ENCODE data around the gene DDX59.

DDX59 gene

GRCh38 chr1:200692316-200692715, 22.6 kb upstream of the DDX59 start:
- Histone ChIP-seq H3K9me3 (ENCODE audit: insufficient read depth, low read depth, low read length) (no peaks in the 10 kb centered on the region), H3K36me3 (ENCODE audit: insufficient read depth, low read depth, low read length) (no peaks in the 10 kb centered on the region), H3K27me3 (ENCODE audit: insufficient read depth, low read length) (no peaks in the 10 kb centered on the region), H3K4me1 (ENCODE audit: insufficient read depth, low read length) (no peaks in the 10 kb centered on the region), H3K9ac (ENCODE audit: low read depth, low read length) (no peak overlapping the region), H3K4me3 (ENCODE audit: low read length) (no peak overlapping the region), H3K27ac (ENCODE audit: low read length) (no peak overlapping the region)

GRCh38 chr1:200686620-200687019, 16.9 kb upstream of the DDX59 start:
- Histone ChIP-seq H3K27ac (ENCODE audit: low read length) (no peak overlapping the region), H3K4me3 (ENCODE audit: low read length) (no peak overlapping the region), H3K27me3 (ENCODE audit: insufficient read depth, low read length) (no peaks in the 10 kb centered on the region), H3K36me3 (ENCODE audit: insufficient read depth, low read depth, low read length) (no peaks in the 10 kb centered on the region), H3K9me3 (ENCODE audit: insufficient read depth, low read depth, low read length) (no peaks in the 10 kb centered on the region), H3K9ac (ENCODE audit: low read depth, low read length) (no peak overlapping the region), H3K4me1 (ENCODE audit: insufficient read depth, low read length) (no peaks in the 10 kb centered on the region)

GRCh38 chr1:200684015-200684414, 14.3 kb upstream of the DDX59 start:
- Histone ChIP-seq H3K4me3 (ENCODE audit: low read length) (no peak overlapping the region), H3K9ac (ENCODE audit: low read depth, low read length) (no peak overlapping the region), H3K27ac (ENCODE audit: low read length) (no peak overlapping the region), H3K9me3 (ENCODE audit: insufficient read depth, low read depth, low read length) (no peaks in the 10 kb centered on the region), H3K36me3 (ENCODE audit: insufficient read depth, low read depth, low read length) (no peaks in the 10 kb centered on the region), H3K27me3 (ENCODE audit: insufficient read depth, low read length) (no peaks in the 10 kb centered on the region), H3K4me1 (ENCODE audit: insufficient read depth, low read length) (no peaks in the 10 kb centered on the region)

GRCh38 chr1:200683298-200683697, 13.6 kb upstream of the DDX59 start:
- Histone ChIP-seq H3K9ac (ENCODE audit: low read depth, low read length) (no peak overlapping the region), H3K4me3 (ENCODE audit: low read length) (no peak overlapping the region), H3K27me3 (ENCODE audit: insufficient read depth, low read length) (no peaks in the 10 kb centered on the region), H3K4me1 (ENCODE audit: insufficient read depth, low read length) (no peaks in the 10 kb centered on the region), H3K9me3 (ENCODE audit: insufficient read depth, low read depth, low read length) (no peaks in the 10 kb centered on the region), H3K36me3 (ENCODE audit: insufficient read depth, low read depth, low read length) (no peaks in the 10 kb centered on the region), H3K27ac (ENCODE audit: low read length) (no peak overlapping the region)

- no peaks in the 10 kb centered on the region for H3K9me3 ChIP-seq (ENCODE audit: insufficient read depth, low read depth, low read length)
- H3K27ac ChIP-seq (ENCODE audit: low read length) = no peak overlapping the region
- H3K4me1 ChIP-seq (ENCODE audit: insufficient read depth, low read length) = no peaks in the 10 kb centered on the region
- H3K27me3 ChIP-seq (ENCODE audit: insufficient read depth, low read length) = no peaks in the 10 kb centered on the region
- no peaks in the 10 kb centered on the region for H3K36me3 ChIP-seq (ENCODE audit: insufficient read depth, low read depth, low read length)
- H3K9ac ChIP-seq (ENCODE audit: low read depth, low read length) = no peak overlapping the region
- H3K4me3 ChIP-seq (ENCODE audit: low read length) = no peak overlapping the region
Measured at GRCh38 chr1:200681231-200681630, 11.5 kb upstream of the DDX59 start.

- Histone ChIP-seq H3K27me3 (ENCODE audit: insufficient read depth, low read length) (no peaks in the 10 kb centered on the region), H3K9me3 (ENCODE audit: insufficient read depth, low read depth, low read length) (no peaks in the 10 kb centered on the region), H3K36me3 (ENCODE audit: insufficient read depth, low read depth, low read length) (no peaks in the 10 kb centered on the region), H3K4me3 (ENCODE audit: low read length) (no peak overlapping the region), H3K9ac (ENCODE audit: low read depth, low read length) (no peak overlapping the region), H3K27ac (ENCODE audit: low read length) (no peak overlapping the region), H3K4me1 (ENCODE audit: insufficient read depth, low read length) (no peaks in the 10 kb centered on the region)
Measured at GRCh38 chr1:200676829-200677228, 7.1 kb upstream of the DDX59 start.

GRCh38 chr1:200675588-200675852, 5.8 kb upstream of the DDX59 start:
- no peak overlapping the region for H3K4me3 ChIP-seq (ENCODE audit: low read length)
- no peaks in the 10 kb centered on the region for H3K27me3 ChIP-seq (ENCODE audit: insufficient read depth, low read length)
- H3K4me1 ChIP-seq (ENCODE audit: insufficient read depth, low read length) = peaks cover 3% of the 10 kb centered on the region; the same call in 1 of the 2 replicates
- no peaks in the 10 kb centered on the region for H3K36me3 ChIP-seq (ENCODE audit: insufficient read depth, low read depth, low read length)
- H3K27ac ChIP-seq (ENCODE audit: low read length) = no peak overlapping the region
- H3K9ac ChIP-seq (ENCODE audit: low read depth, low read length) = no peak overlapping the region
- no peaks in the 10 kb centered on the region for H3K9me3 ChIP-seq (ENCODE audit: insufficient read depth, low read depth, low read length)

GRCh38 chr1:200674838-200675587, 5.3 kb upstream of the DDX59 start:
- Histone ChIP-seq H3K36me3 (ENCODE audit: insufficient read depth, low read depth, low read length) (no peaks in the 10 kb centered on the region), H3K9me3 (ENCODE audit: insufficient read depth, low read depth, low read length) (no peaks in the 10 kb centered on the region), H3K4me3 (ENCODE audit: low read length) (no peak overlapping the region), H3K27me3 (ENCODE audit: insufficient read depth, low read length) (no peaks in the 10 kb centered on the region), H3K4me1 (ENCODE audit: insufficient read depth, low read length) (peaks cover 4% of the 10 kb centered on the region; the same call in 1 of the 2 replicates), H3K9ac (ENCODE audit: low read depth, low read length) (no peak overlapping the region), H3K27ac (ENCODE audit: low read length) (no peak overlapping the region)

- no peaks in the 10 kb centered on the region for H3K9me3 ChIP-seq (ENCODE audit: insufficient read depth, low read depth, low read length)
- no peaks in the 10 kb centered on the region for H3K27me3 ChIP-seq (ENCODE audit: insufficient read depth, low read length)
- no peak overlapping the region for H3K27ac ChIP-seq (ENCODE audit: low read length)
- no peak overlapping the region for H3K9ac ChIP-seq (ENCODE audit: low read depth, low read length)
- peaks cover 4% of the 10 kb centered on the region; the same call in 1 of the 2 replicates for H3K4me1 ChIP-seq (ENCODE audit: insufficient read depth, low read length)
- H3K4me3 ChIP-seq (ENCODE audit: low read length) = no peak overlapping the region
- no peaks in the 10 kb centered on the region for H3K36me3 ChIP-seq (ENCODE audit: insufficient read depth, low read depth, low read length)
Measured at GRCh38 chr1:200673952-200674823, 4.5 kb upstream of the DDX59 start.

GRCh38 chr1:200671235-200671786, 1.6 kb upstream of the DDX59 start:
- H3K36me3 ChIP-seq (ENCODE audit: insufficient read depth, low read depth, low read length) = peaks cover 3% of the 10 kb centered on the region; the same call in 1 of the 2 replicates
- peaks cover 12% of the 10 kb centered on the region for H3K4me1 ChIP-seq (ENCODE audit: insufficient read depth, low read length)
- H3K4me3 ChIP-seq (ENCODE audit: low read length) = no peak overlapping the region
- H3K27me3 ChIP-seq (ENCODE audit: insufficient read depth, low read length) = no peaks in the 10 kb centered on the region
- no peak overlapping the region for H3K9ac ChIP-seq (ENCODE audit: low read depth, low read length)
- no peak overlapping the region for H3K27ac ChIP-seq (ENCODE audit: low read length)
- H3K9me3 ChIP-seq (ENCODE audit: insufficient read depth, low read depth, low read length) = no peaks in the 10 kb centered on the region

GRCh38 chr1:200670242-200671118, 773 bp upstream of the DDX59 start:
- H3K9ac ChIP-seq (ENCODE audit: low read depth, low read length) = peak overlapping the region; percentile 83; the same call in 1 of the 2 replicates
- H3K9me3 ChIP-seq (ENCODE audit: insufficient read depth, low read depth, low read length) = no peaks in the 10 kb centered on the region
- H3K27ac ChIP-seq (ENCODE audit: low read length) = no peak overlapping the region
- peaks cover 19% of the 10 kb centered on the region for H3K4me1 ChIP-seq (ENCODE audit: insufficient read depth, low read length)
- no peaks in the 10 kb centered on the region for H3K27me3 ChIP-seq (ENCODE audit: insufficient read depth, low read length)
- peaks cover 11% of the 10 kb centered on the region for H3K36me3 ChIP-seq (ENCODE audit: insufficient read depth, low read depth, low read length)
- H3K4me3 ChIP-seq (ENCODE audit: low read length) = peak overlapping the region; percentile 81
